Activated effector memory CD4-positive, alpha-beta T cell treated with anti-CD3 and anti-CD28 coated beads, Interleukin-2, amount 50 U/mL, for 16 hours (primary cell): ENCODE measurements around the gene SPON1.
A peak's percentile ranks its signal among the peaks of the same experiment; 100 is the strongest.

Experiments used
- DNase-seq: peaks from one replicate; pipeline ENCODE4 v3.0.0-alpha.2; 2020

Gene SPON1

GRCh38 chr11:14202251-14203196 is 240.0 kb downstream of the SPON1 start:
- no peak for DNase-seq

- no peak for DNase-seq
Observed at GRCh38 chr11:14203321-14203720, 240.8 kb downstream of the SPON1 start.

GRCh38 chr11:14212986-14213385 is 250.5 kb downstream of the SPON1 start:
- no peak for DNase-seq

GRCh38 chr11:14218728-14219127 is 256.2 kb downstream of the SPON1 start:
- DNase-seq, result no peak

- DNase-seq, result no peak
Observed at GRCh38 chr11:14223636-14224288, 261.2 kb downstream of the SPON1 start.

GRCh38 chr11:14224395-14224794 is 261.9 kb downstream of the SPON1 start:
- DNase-seq, result no peak

GRCh38 chr11:14225666-14226065 is 263.1 kb downstream of the SPON1 start:
- DNase-seq, result no peak

- no peak for DNase-seq
Observed at GRCh38 chr11:14228356-14228755, 265.8 kb downstream of the SPON1 start.

GRCh38 chr11:14229472-14229871 is 266.9 kb downstream of the SPON1 start:
- no peak for DNase-seq

- DNase-seq, result no peak
Observed at GRCh38 chr11:14230407-14230806, 267.9 kb downstream of the SPON1 start.

GRCh38 chr11:14232652-14233051 is 270.1 kb downstream of the SPON1 start:
- no peak for DNase-seq

GRCh38 chr11:14234446-14234845 is 271.9 kb downstream of the SPON1 start:
- DNase-seq, result no peak

- DNase-seq, result no peak
Observed at GRCh38 chr11:14235701-14236100, 273.2 kb downstream of the SPON1 start.

GRCh38 chr11:14237444-14237961 is 275.0 kb downstream of the SPON1 start:
- no peak for DNase-seq

- no peak for DNase-seq
Observed at GRCh38 chr11:14240221-14240620, 277.7 kb downstream of the SPON1 start.

- no peak for DNase-seq
Observed at GRCh38 chr11:14240951-14241350, 278.4 kb downstream of the SPON1 start.

- no peak for DNase-seq
Observed at GRCh38 chr11:14242187-14242586, 279.7 kb downstream of the SPON1 start.

- DNase-seq, result no peak
Observed at GRCh38 chr11:14242733-14243132, 280.2 kb downstream of the SPON1 start.

GRCh38 chr11:14244926-14245325 is 282.4 kb downstream of the SPON1 start:
- no peak for DNase-seq

- DNase-seq, result no peak
Observed at GRCh38 chr11:14245444-14245843, 282.9 kb downstream of the SPON1 start.

GRCh38 chr11:14248580-14248981 is 286.1 kb downstream of the SPON1 start:
- no peak for DNase-seq

- DNase-seq, result peak; percentile 88
Observed at GRCh38 chr11:14249121-14249963, 286.8 kb downstream of the SPON1 start.

GRCh38 chr11:14251754-14252153 is 289.2 kb downstream of the SPON1 start:
- no peak for DNase-seq
